SK-N-SH treated with all-trans-retinoic acid at 6 μM for 48 hours (cell line): ENCODE results near the gene KIF22.
"Not testable (repeated sequence)": the region's sequence is repeated elsewhere in the genome, so short reads cannot be mapped to it uniquely, and the experiment has no call there.

Experiments
- ARNTL ChIP-seq: fragments of 450-650 bp; formaldehyde crosslinking; IDR thresholded peaks from 2 replicates; pipeline ENCODE4 v1.5.0; 2020; ENCODE audit warnings: low read depth, mild to moderate bottlenecking, moderate library complexity, borderline replicate concordance
- BACH2 ChIP-seq: fragments of 250-450 bp; sonication (Bioruptor Pico); IDR thresholded peaks from 2 replicates; pipeline ENCODE4 v1.9.0; 2021; ENCODE audit warnings: mild to moderate bottlenecking, borderline replicate concordance
- RARB ChIP-seq: fragments of 250-450 bp; sonication (Bioruptor Pico); IDR thresholded peaks from 2 replicates; pipeline ENCODE4 v1.8.0; 2021; ENCODE audit warnings: mild to moderate bottlenecking, moderate library complexity
- SNAI2 ChIP-seq: fragments of 250-450 bp; sonication (Bioruptor Pico); IDR thresholded peaks from 2 replicates; pipeline ENCODE4 v1.5.0; 2020; ENCODE audit warnings: mild to moderate bottlenecking, moderate library complexity
- TF ChIP-seq, protein P1 (sequence below): fragments of 250-450 bp; sonication (Bioruptor Pico); IDR thresholded peaks from 2 replicates; pipeline ENCODE4 v1.5.1; 2020; ENCODE audit warnings: low read depth, mild to moderate bottlenecking, moderate library complexity

GRCh38 chr16:29787155-29787554 is 3.4 kb upstream of the KIF22 start:
- not testable (repeated sequence) for TF ChIP-seq SNAI2, ARNTL, RARB, BACH2 (CRISPR knock-in tag)
- TF ChIP-seq, protein P1, sequence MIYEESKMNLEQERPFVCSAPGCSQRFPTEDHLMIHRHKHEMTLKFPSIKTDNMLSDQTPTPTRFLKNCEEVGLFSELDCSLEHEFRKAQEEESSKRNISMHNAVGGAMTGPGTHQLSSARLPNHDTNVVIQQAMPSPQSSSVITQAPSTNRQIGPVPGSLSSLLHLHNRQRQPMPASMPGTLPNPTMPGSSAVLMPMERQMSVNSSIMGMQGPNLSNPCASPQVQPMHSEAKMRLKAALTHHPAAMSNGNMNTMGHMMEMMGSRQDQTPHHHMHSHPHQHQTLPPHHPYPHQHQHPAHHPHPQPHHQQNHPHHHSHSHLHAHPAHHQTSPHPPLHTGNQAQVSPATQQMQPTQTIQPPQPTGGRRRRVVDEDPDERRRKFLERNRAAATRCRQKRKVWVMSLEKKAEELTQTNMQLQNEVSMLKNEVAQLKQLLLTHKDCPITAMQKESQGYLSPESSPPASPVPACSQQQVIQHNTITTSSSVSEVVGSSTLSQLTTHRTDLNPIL (CRISPR knock-in tag) = not testable (repeated sequence)
